Left ventricle myocardium inferior (tissue), 1 donor: ENCODE results near the gene GRK6. TPM values are rescaled to one million over a fixed set of nuclear protein-coding genes. Genes with fewer than 3 reads are reported as not detected.

Experiments used
- DNase-seq: peaks from one replicate; pipeline ENCODE4 v3.0.0-alpha.2; 2020
- H3K27ac ChIP-seq: fragments of 200-600 bp; replicated peaks from 2 replicates; pipeline ENCODE4 v1.8.0; 2021
- H3K27me3 ChIP-seq: fragments of 200-600 bp; 2 replicates; pipeline ENCODE4 v1.8.0; 2021; ENCODE audit warnings: low read depth
- H3K36me3 ChIP-seq: fragments of 200-600 bp; 2 replicates; pipeline ENCODE4 v1.8.0; 2021
- H3K4me1 ChIP-seq: fragments of 200-600 bp; 2 replicates; pipeline ENCODE4 v1.8.0; 2021
- H3K4me3 ChIP-seq: fragments of 200-600 bp; 2 replicates; pipeline ENCODE4 v1.8.0; 2021; ENCODE audit warnings: mild to moderate bottlenecking, moderate library complexity
- H3K9me3 ChIP-seq: fragments of 200-600 bp; replicated peaks from 2 replicates; pipeline ENCODE4 v1.8.0; 2021
- intact Hi-C: fragments of 100-400 bp; cut with micrococcal nuclease; formaldehyde crosslinking; loops from one replicate; pipeline ENCODE4 v1.11.0; 2022
- total RNA-seq: library from RNA; stranded (reverse); fragmentation: NEBNext Ultra II Directional; extraction: Animal tissue kit (Norgen Biotek cat#: 25700); gene quantifications from one replicate; pipeline ENCODE4 v1.2.1, GENCODE V29; 2021
- TF ChIP-seq, protein P1 (sequence below): fragments of 200-600 bp; IDR thresholded peaks from 2 replicates; pipeline ENCODE4 v1.8.0; 2021; ENCODE audit warnings: antibody characterized with exemption, mild to moderate bottlenecking, borderline replicate concordance
- donor health status: DM: no; HTN: yes; CAD: no; lungs with severe emphysema.

The GRK6 gene
- total RNA-seq, 1 donor from 2014 or later, result 15.6 TPM

DNA sequence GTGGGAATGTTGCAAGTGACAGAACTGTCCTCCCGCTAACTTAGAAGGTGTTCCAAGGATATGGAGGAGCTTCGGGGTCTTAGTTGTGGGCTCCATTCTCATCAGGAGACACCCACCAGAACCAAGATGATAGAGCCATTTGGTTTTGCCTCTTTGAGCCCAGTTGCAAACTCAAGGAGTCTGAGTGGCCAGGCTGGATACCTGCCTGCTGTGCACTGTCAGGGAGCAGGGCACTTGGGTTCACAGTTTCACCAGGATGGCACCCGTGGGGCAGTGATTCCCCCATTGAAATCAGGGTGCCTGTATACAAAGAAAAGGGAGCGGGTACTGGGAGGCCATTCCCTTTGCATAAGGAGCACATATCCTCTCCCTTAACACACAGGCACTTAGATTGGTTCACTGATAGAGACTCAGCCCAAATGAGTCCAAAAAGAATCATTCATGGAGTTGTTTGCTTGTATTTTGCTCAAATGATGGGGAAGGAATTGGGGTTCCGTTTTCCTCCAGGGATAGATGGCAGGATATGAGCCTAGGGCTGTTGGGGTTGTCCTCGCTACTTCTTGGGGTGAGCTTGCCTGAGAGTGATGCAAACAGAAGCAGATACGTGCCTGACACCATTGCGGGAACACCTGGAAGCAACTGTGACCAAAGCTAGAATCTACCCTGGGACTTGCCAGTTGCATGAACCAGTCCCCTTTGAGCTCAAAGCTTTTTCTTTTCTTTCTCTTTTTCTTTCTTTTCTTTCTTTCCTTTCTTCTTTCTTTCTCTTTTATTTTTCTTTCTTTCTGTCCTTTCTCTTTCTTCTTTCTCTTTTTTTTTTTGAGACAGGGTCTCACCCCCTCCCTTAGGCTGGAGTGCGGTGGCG lies 18.8 kb downstream of the GRK6 start:
- intact Hi-C loops, result no loop called here
- Histone ChIP-seq H3K4me1 (peaks cover 25% of the 10 kb centered on the region), H3K4me3 (no peak overlapping the region), H3K9me3 (no peaks in the 10 kb centered on the region), H3K27me3 (peaks cover 41% of the 10 kb centered on the region), H3K36me3 (peaks cover 20% of the 10 kb centered on the region), H3K27ac (no peak overlapping the region)
- TF ChIP-seq, protein P1, sequence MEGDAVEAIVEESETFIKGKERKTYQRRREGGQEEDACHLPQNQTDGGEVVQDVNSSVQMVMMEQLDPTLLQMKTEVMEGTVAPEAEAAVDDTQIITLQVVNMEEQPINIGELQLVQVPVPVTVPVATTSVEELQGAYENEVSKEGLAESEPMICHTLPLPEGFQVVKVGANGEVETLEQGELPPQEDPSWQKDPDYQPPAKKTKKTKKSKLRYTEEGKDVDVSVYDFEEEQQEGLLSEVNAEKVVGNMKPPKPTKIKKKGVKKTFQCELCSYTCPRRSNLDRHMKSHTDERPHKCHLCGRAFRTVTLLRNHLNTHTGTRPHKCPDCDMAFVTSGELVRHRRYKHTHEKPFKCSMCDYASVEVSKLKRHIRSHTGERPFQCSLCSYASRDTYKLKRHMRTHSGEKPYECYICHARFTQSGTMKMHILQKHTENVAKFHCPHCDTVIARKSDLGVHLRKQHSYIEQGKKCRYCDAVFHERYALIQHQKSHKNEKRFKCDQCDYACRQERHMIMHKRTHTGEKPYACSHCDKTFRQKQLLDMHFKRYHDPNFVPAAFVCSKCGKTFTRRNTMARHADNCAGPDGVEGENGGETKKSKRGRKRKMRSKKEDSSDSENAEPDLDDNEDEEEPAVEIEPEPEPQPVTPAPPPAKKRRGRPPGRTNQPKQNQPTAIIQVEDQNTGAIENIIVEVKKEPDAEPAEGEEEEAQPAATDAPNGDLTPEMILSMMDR, result no peak
- no peak for DNase-seq

DNA sequence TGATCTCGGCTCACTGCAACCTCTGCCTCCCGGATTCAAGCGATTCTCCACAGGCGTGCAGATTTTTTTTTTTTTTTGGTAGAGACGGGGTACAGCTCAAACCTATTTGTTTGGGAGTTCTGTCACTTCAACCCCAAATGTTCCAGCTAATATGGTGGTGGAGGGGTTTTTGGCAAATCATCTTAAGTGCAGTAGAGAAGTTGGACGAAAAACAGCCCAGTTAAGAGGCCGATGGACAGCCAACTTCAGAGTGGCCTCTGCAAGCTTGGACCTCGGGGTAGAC lies 19.4 kb downstream of the GRK6 start:
- Histone ChIP-seq H3K4me1 (peaks cover 28% of the 10 kb centered on the region), H3K4me3 (peak overlapping the region; percentile 74), H3K9me3 (no peaks in the 10 kb centered on the region), H3K36me3 (peaks cover 15% of the 10 kb centered on the region), H3K27ac (no peak overlapping the region), H3K27me3 (peaks cover 46% of the 10 kb centered on the region)
- TF ChIP-seq, protein P1, result no peak
- no peak for DNase-seq
- intact Hi-C loops, result no loop called here

DNA sequence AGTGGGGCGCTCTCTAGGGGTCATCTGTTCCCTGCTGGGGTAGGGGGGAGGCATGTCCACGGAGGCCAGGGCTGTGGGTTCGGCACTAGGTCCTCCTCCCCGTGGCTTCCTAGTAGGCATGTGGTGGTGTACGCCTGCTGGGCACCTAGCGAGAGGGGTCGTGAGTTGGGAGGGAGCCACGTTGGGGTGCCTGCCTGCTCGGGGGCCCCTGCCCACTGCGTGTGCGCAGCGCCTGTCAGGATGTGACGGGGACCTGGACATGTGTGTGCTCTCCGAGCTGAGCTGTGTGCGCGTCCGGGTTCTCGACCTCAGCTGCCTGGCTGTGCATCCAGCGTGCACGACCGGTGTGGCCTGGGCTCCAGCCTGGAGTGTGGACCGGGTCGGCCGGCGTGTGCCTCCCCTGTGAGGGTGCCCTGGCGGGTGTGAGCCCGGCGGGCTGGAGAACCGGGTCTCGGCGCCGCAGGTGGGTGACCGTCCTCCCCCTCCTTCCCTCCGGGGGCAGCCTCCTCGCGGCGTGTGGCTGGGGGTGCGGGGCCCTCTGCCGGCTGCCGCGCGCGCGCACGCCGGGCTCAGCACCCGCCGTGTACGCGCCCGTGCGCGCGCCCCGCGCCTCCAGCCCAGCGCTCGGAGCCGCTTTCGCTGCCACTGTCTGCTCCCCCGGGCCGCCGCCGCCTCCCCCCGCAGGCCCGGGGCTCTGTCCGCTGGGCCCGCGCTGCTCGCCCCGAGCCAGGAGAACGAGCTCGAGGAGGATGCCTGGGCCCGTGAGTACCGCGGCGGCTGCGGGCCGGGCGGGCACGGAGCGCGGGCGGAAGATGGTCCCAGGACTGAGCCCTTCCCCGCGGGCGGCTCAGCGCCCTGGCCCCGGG lies 20.0 kb downstream of the GRK6 start, which contains the start of gene PRR7:
Gene PRR7, plus strand, starts transcription at position 615 of the 866 bp plus-strand sequence. CDS start 8,254 bp downstream, outside the sequence.
- Histone ChIP-seq H3K27ac (no peak within 1 kb of the TSS), H3K27me3 (peaks cover 50% of the 10 kb centered on the region), H3K4me3 (peak within 1 kb of the TSS; percentile 74), H3K36me3 (peaks cover 10% of the 10 kb centered on the region), H3K9me3 (no peaks in the 10 kb centered on the region), H3K4me1 (peaks cover 31% of the 10 kb centered on the region)
- TF ChIP-seq, protein P1, result peak; percentile 25
- intact Hi-C loops, result no loop called here
- DNase-seq, result peak; percentile 60

DNA sequence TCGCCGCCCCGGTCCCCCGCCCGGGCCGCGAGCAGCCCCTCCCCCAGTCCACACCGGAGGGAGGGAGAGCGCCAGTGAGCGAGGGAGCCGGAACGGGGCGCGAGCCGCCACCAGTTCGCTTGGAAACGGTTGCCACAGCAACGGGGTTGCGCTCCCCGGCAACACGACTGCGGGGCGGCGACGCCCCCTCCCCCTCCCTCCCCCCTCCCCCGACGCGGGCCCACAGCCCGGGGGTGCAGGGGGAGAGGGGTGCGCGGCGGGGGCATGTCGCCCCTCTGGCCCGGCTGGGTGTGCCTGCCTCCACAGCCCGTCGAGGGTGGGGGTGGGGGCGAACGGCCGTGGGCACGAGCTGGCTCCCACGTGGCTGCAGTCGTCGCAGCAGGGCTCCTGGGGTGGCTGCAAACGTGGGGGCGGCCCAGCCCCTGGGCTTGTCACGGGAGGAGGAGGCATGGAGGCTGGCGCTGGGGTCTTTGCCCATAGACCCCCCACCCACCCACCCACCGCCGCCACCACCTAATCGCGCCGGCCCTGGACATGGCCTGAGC lies 20.7 kb downstream of the GRK6 start:
- TF ChIP-seq, protein P1, result no peak
- Histone ChIP-seq H3K4me3 (peak overlapping the region; percentile 74), H3K9me3 (no peaks in the 10 kb centered on the region), H3K27me3 (peaks cover 56% of the 10 kb centered on the region), H3K4me1 (peaks cover 31% of the 10 kb centered on the region), H3K36me3 (peaks cover 3% of the 10 kb centered on the region), H3K27ac (no peak overlapping the region)
- DNase-seq, result no peak
- intact Hi-C loops, result no loop called here

DNA sequence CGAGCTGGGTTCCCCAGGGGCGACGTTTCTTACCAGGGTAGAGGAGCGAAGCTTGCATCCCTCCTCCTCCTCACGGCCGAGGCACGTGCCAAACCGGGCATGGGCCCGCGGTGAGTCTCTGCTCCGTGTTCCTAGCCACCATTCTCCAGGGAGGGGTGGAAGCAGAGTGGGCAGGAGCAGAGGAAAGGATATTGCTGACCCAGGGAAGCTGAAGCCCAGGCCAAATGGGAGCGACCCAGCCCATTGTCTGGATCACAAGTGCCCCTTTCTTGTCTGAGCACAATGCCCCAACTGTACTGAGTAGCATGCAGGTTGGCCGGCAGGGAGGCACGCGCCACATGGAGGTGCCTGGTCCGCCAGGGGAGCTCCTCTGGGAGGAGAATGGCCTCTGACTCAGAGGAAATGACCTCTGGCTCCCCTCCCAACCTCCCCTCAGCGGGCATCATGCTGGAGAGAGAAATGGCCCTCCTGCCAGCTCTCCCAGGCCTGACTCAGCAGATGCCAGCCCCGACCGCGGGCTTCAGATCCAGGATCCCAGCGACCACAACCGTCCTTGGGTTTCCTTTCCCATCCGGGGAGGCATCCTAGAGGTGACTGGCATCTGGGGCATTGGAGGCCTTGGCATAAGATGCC lies 21.3 kb downstream of the GRK6 start:
- Histone ChIP-seq H3K9me3 (no peaks in the 10 kb centered on the region), H3K27ac (no peak overlapping the region), H3K4me1 (peaks cover 31% of the 10 kb centered on the region), H3K36me3 (no peaks in the 10 kb centered on the region), H3K27me3 (peaks cover 61% of the 10 kb centered on the region), H3K4me3 (peak overlapping the region; percentile 74)
- intact Hi-C loops, result no loop called here
- TF ChIP-seq, protein P1, result no peak
- no peak for DNase-seq
